GM23248 (cell line): ENCODE data around the gene INS. TPM values are rescaled to one million over a fixed set of nuclear protein-coding genes. Genes with fewer than 3 reads are reported as not detected.

Source experiments
- DNase-seq: peaks from one replicate; pipeline ENCODE4 v3.0.0-alpha.2; 2015
- H2AFZ ChIP-seq: fragments of 200-600 bp; sonication (generic); 2 replicates; pipeline ENCODE4 v1.6.1; 2016; ENCODE audit warnings: antibody characterized with exemption
- H3F3A ChIP-seq: fragments of 200-600 bp; sonication (generic); 2 replicates; pipeline ENCODE4 v1.6.1; 2016; ENCODE audit warnings: mild to moderate bottlenecking, antibody characterized with exemption, mixed run types; ENCODE audit not compliant: insufficient read depth
- H3K27ac ChIP-seq: fragments of 200-600 bp; sonication (generic); 2 replicates; pipeline ENCODE4 v1.5.1; 2016; ENCODE audit warnings: mild to moderate bottlenecking
- H3K27me3 ChIP-seq: fragments of 200-600 bp; sonication (generic); replicated peaks from 2 replicates; pipeline ENCODE4 v1.6.1; 2016; ENCODE audit warnings: mild to moderate bottlenecking; ENCODE audit not compliant: insufficient read depth
- H3K36me3 ChIP-seq: fragments of 200-600 bp; sonication (generic); 2 replicates; pipeline ENCODE4 v1.6.1; 2016; ENCODE audit warnings: low read depth, mild to moderate bottlenecking
- H3K4me1 ChIP-seq: fragments of 200-600 bp; sonication (generic); 2 replicates; pipeline ENCODE4 v1.6.1; 2016; ENCODE audit warnings: mild to moderate bottlenecking; ENCODE audit not compliant: insufficient read depth
- H3K4me2 ChIP-seq: fragments of 200-600 bp; sonication (generic); one replicate; pipeline ENCODE4 v1.6.1; 2016; ENCODE audit warnings: mild to moderate bottlenecking; ENCODE audit not compliant: unreplicated experiment
- H3K4me3 ChIP-seq: fragments of 200-600 bp; sonication (generic); 2 replicates; pipeline ENCODE4 v1.5.1; 2016; ENCODE audit warnings: mild to moderate bottlenecking
- H3K79me2 ChIP-seq: fragments of 200-600 bp; sonication (generic); 2 replicates; pipeline ENCODE4 v1.6.1; 2016; ENCODE audit warnings: mild to moderate bottlenecking; ENCODE audit not compliant: insufficient read depth
- H3K9ac ChIP-seq: fragments of 200-600 bp; sonication (generic); 2 replicates; pipeline ENCODE4 v1.6.1; 2016; ENCODE audit warnings: mild to moderate bottlenecking
- H3K9me2 ChIP-seq: fragments of 200-600 bp; sonication (generic); 2 replicates; pipeline ENCODE4 v1.6.1; 2016; ENCODE audit warnings: mixed run types, mild to moderate bottlenecking, moderate library complexity; ENCODE audit not compliant: insufficient read depth
- H3K9me3 ChIP-seq: fragments of 200-600 bp; sonication (generic); one replicate; pipeline ENCODE4 v1.6.1; 2017; ENCODE audit warnings: low read depth
- H4K20me1 ChIP-seq: fragments of 200-600 bp; sonication (generic); 2 replicates; pipeline ENCODE4 v1.6.0; 2016; ENCODE audit not compliant: insufficient read depth
- EZH2 ChIP-seq: fragments of 200-600 bp; sonication (generic); IDR thresholded peaks from 2 replicates; pipeline ENCODE4 v1.6.1; 2018; ENCODE audit warnings: antibody characterized with exemption, mild to moderate bottlenecking; ENCODE audit not compliant: insufficient read depth, poor library complexity, severe bottlenecking
- EZH2phosphoT487 ChIP-seq: fragments of 200-600 bp; sonication (generic); IDR thresholded peaks from 2 replicates; pipeline ENCODE4 v1.6.1; 2018; ENCODE audit warnings: antibody characterized with exemption, moderate library complexity, mild to moderate bottlenecking, low read depth; ENCODE audit not compliant: insufficient read depth
- WGBS, 2 experiments: methylation state at CpG; one replicate each; pipeline ENCODE4 v1.1.6; 2015 to 2017; ENCODE audit warnings: low lambda C conversion rate in 2 of 2, low coverage in 1 of 2; ENCODE audit errors: missing lambda C conversion rate in 2 of 2; 5-methylcytosine and 5-hydroxymethylcytosine counted together
- in situ Hi-C: fragments of 300-500 bp; cut with MboI; formaldehyde crosslinking; loops from 2 replicates; pipeline ENCODE4 v1.15.0; 2020
- polyA plus RNA-seq: library from polyadenylated mRNA; unstranded; fragments of >200 nt; fragmentation: Nextera tagmentation; extraction: Ambion mirVana; gene quantifications from 2 replicates; pipeline ENCODE4 v1.2.1, GENCODE V29; 2016
- total RNA-seq: library from RNA; depleted of rRNA; stranded (reverse); fragments of >200 nt; shearing (Covaris generic); gene quantifications from 2 replicates; pipeline ENCODE4 v1.2.3, GENCODE V29; 2014

INS gene
- total and polyA plus RNA-seq, 2 experiments from 2014 or later = not detected

DNA sequence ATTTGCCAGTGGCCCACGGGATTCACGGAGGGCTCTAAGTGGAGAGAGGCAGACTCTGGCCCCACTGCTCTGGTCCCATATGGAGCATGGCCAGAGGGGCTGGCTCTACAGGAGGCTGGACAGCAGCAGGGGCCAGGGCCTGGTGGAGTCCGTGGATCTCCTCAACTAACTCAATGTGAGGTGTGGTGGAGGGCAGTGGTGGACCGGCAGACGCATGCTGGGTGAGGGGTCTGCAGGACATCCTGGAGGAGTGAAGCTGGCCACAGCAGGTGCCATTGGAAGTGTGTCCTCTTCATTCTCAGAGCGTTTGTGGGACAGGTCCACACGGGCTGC is 37.4 kb downstream of the INS start:
- no peaks in the 10 kb centered on the region for H3K79me2 ChIP-seq
- in situ Hi-C loops = no loop called here
- no peaks in the 10 kb centered on the region for H3F3A ChIP-seq
- no peak overlapping the region for H3K4me2 ChIP-seq
- WGBS, 2 experiments = 59 to 64% methylated on average over 7 of the region's 7 CpGs
- no peaks in the 10 kb centered on the region for H3K36me3 ChIP-seq
- no peaks in the 10 kb centered on the region for H3K9me3 ChIP-seq
- no peak for DNase-seq
- H3K9ac ChIP-seq = no peak overlapping the region
- H3K9me2 ChIP-seq = no peaks in the 10 kb centered on the region
- no peak for TF ChIP-seq EZH2phosphoT487
- no peak for TF ChIP-seq EZH2
- no peak overlapping the region for H3K27ac ChIP-seq
- no peaks in the 10 kb centered on the region for H3K4me1 ChIP-seq
- peaks cover 30% of the 10 kb centered on the region; the same call in 1 of the 2 replicates for H3K27me3 ChIP-seq
- no peak overlapping the region for H2AFZ ChIP-seq
- no peaks in the 10 kb centered on the region for H4K20me1 ChIP-seq
- no peak overlapping the region for H3K4me3 ChIP-seq

DNA sequence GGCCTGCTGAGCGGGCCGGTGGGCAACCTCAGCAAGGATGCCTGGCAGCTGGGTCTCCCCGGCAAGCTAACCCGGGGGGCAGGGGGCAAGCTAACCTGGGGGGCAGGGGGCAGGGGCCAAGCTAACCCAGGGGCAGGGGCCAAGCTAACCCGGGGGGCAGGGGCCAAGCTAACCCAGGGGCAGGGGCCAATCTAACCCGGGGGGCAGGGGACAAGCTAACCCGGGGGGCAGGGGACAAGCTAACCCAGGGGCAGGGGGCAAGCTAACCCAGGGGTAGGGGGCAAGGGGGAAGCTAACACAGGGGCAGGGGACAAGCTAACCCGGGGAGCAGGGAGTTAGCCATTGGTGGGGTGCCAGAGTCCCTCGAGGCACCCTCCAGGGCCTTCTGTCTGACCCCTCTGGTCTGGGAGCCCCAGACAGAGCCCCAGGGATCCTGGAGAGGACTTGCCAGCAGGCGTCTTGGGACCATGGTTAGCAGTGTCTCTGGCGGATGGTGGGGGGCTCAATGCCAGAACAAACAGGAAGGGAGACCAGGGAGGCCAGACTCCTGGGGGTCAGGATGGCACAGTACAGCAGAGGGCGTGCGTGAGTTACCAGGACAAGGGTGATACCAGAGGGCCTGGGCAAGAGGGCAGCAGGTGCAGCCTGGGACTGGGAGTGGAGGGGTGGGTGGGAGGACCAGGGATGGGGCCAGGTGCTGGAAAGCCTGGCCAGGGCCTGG is 37.9 kb downstream of the INS start:
- TF ChIP-seq EZH2 (no peak), EZH2phosphoT487 (no peak)
- no peaks in the 10 kb centered on the region for H3K9me2 ChIP-seq
- no peaks in the 10 kb centered on the region for H3F3A ChIP-seq
- H3K27ac ChIP-seq = no peak overlapping the region
- no peak for DNase-seq
- H3K9ac ChIP-seq = no peak overlapping the region
- 62 to 76% methylated on average over 9 to 13 of the region's 13 CpGs for WGBS, 2 experiments
- H3K4me2 ChIP-seq = no peak overlapping the region
- no peaks in the 10 kb centered on the region for H3K9me3 ChIP-seq
- in situ Hi-C loops = no loop called here
- no peaks in the 10 kb centered on the region for H3K4me1 ChIP-seq
- no peaks in the 10 kb centered on the region for H4K20me1 ChIP-seq
- no peaks in the 10 kb centered on the region for H3K36me3 ChIP-seq
- no peaks in the 10 kb centered on the region for H3K79me2 ChIP-seq
- H2AFZ ChIP-seq = no peak overlapping the region
- H3K27me3 ChIP-seq = peaks cover 35% of the 10 kb centered on the region
- H3K4me3 ChIP-seq = no peak overlapping the region

DNA sequence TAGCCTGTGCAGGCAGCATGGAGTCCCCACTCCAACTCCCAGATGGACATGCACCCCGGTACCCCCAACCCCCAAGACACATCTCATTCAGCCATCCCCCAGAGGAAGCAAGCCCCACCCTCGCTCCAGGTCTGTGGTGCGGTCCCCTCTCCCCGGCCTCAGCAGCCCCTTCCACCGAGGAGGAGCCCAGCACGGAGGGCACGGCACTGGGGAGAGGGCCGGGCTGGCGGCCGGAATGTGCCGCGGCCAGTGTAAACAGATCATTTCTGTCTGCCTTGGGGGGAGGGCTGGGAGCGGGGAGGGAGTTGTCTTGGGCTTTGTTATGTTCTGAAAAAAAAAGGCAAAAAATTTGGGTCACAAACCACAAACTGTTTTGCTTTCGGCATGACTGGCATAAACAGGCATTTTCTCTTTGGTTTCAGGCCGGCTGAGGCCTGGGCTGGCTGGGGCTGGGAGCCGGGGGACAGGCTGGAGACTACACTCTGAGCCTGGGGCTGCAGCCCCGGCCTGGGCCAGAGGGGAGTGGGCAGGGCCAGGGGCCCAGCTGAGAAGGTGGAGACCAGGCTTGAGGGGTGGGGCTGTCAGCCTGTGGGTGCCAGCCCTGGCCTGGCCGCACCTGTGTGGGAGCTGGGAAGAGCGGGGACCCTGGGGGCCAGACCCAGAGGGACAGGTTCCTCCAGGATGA is 38.6 kb downstream of the INS start:
- peaks cover 40% of the 10 kb centered on the region for H3K27me3 ChIP-seq
- TF ChIP-seq EZH2 = no peak
- no peak for TF ChIP-seq EZH2phosphoT487
- no peak overlapping the region for H3K9ac ChIP-seq
- in situ Hi-C loops = no loop called here
- no peaks in the 10 kb centered on the region for H3K9me3 ChIP-seq
- WGBS, 2 experiments = 44 to 47% methylated on average over 17 to 19 of the region's 19 CpGs
- H3F3A ChIP-seq = no peaks in the 10 kb centered on the region
- H2AFZ ChIP-seq = no peak overlapping the region
- H4K20me1 ChIP-seq = no peaks in the 10 kb centered on the region
- no peak overlapping the region for H3K4me2 ChIP-seq
- H3K4me3 ChIP-seq = no peak overlapping the region
- no peaks in the 10 kb centered on the region for H3K79me2 ChIP-seq
- H3K9me2 ChIP-seq = no peaks in the 10 kb centered on the region
- H3K4me1 ChIP-seq = no peaks in the 10 kb centered on the region
- no peak for DNase-seq
- H3K36me3 ChIP-seq = no peaks in the 10 kb centered on the region
- H3K27ac ChIP-seq = no peak overlapping the region

- no peak for DNase-seq
- Histone ChIP-seq H3K4me3 (no peak overlapping the region), H3K79me2 (no peaks in the 10 kb centered on the region), H4K20me1 (no peaks in the 10 kb centered on the region), H3K36me3 (no peaks in the 10 kb centered on the region), H3K9ac (no peak overlapping the region), H3K4me2 (no peak overlapping the region), H2AFZ (no peak overlapping the region), H3K9me2 (no peaks in the 10 kb centered on the region), H3K9me3 (no peaks in the 10 kb centered on the region), H3K27me3 (peaks cover 46% of the 10 kb centered on the region), H3K4me1 (no peaks in the 10 kb centered on the region), H3K27ac (no peak overlapping the region), H3F3A (no peaks in the 10 kb centered on the region)
- in situ Hi-C loops = no loop called here
- 49 to 50% methylated on average over 21 of the region's 21 CpGs for WGBS, 2 experiments
- TF ChIP-seq EZH2 = no peak
- TF ChIP-seq EZH2phosphoT487 = no peak
Observed at GRCh38 chr11:2121227-2122130, 39.5 kb downstream of the INS start.
